Mesothelial cell of epicardium (in vitro differentiated cells): ENCODE measurements around the gene AXIN1. TPM values are rescaled to one million over a fixed set of nuclear protein-coding genes. Genes with fewer than 3 reads are reported as not detected.
A peak's percentile ranks its signal among the peaks of the same experiment; 100 is the strongest.

Source experiments
- DNase-seq, 2 experiments: peaks; one replicate each; pipeline ENCODE4 v3.0.0; 2021; ENCODE audit warnings: low spot score in 2 of 2; ENCODE audit not compliant: unreplicated experiment in 2 of 2
- H3K27ac Mint-ChIP-seq: 2 replicates; pipeline ENCODE4 v1.8.0; 2021; ENCODE audit warnings: mixed read lengths
- H3K27me3 Mint-ChIP-seq: 2 replicates; pipeline ENCODE4 v1.8.0; 2021; ENCODE audit warnings: low read depth, mixed read lengths
- H3K36me3 Mint-ChIP-seq: 2 replicates; pipeline ENCODE4 v1.8.0; 2021; ENCODE audit warnings: mixed read lengths
- H3K4me1 Mint-ChIP-seq: 2 replicates; pipeline ENCODE4 v1.8.0; 2021; ENCODE audit warnings: mixed read lengths
- H3K4me3 Mint-ChIP-seq: 2 replicates; pipeline ENCODE4 v1.8.0; 2021; ENCODE audit warnings: mild to moderate bottlenecking, moderate library complexity, mixed read lengths
- H3K9me3 Mint-ChIP-seq: 2 replicates; pipeline ENCODE4 v1.8.0; 2021; ENCODE audit warnings: mixed read lengths
- CTCF ChIP-seq: fragments of 200-600 bp; sonication (generic); IDR thresholded peaks from one replicate; pipeline ENCODE4 v1.5.0; 2021; ENCODE audit warnings: antibody characterized with exemption; ENCODE audit not compliant: unreplicated experiment
- total RNA-seq: library from RNA; stranded (reverse); gene quantifications from 3 replicates; pipeline ENCODE4 v1.2.1, GENCODE V29; 2021

The AXIN1 gene
- total RNA-seq, 1 donor from 2014 or later: 33.2 TPM

GRCh38 chr16:383326-384051, 31.0 kb upstream of the AXIN1 start:
- Mint-ChIP-seq H3K36me3 (no peaks in the 10 kb centered on the region), H3K9me3 (no peaks in the 10 kb centered on the region), H3K4me1 (peaks cover 43% of the 10 kb centered on the region), H3K27ac (peak overlapping the region; percentile 91), H3K4me3 (peak overlapping the region; percentile 84), H3K27me3 (no peaks in the 10 kb centered on the region)
- DNase-seq: peak in 1 of 2 experiments; percentile 19
- no peak for TF ChIP-seq CTCF

GRCh38 chr16:381789-382717, 29.5 kb upstream of the AXIN1 start, which contains the start of gene PGAP6:
Gene PGAP6 (minus strand): TSS chr16:381978. CDS start chr16:381821, 157 bp downstream.
- peak in 1 of 2 experiments; percentile 47 for DNase-seq
- H3K27me3 Mint-ChIP-seq: no peaks in the 10 kb centered on the region
- H3K4me3 Mint-ChIP-seq: peak within 1 kb of the TSS; percentile 84
- peaks cover 33% of the 10 kb centered on the region for H3K4me1 Mint-ChIP-seq
- H3K36me3 Mint-ChIP-seq: no peaks in the 10 kb centered on the region
- no peaks in the 10 kb centered on the region for H3K9me3 Mint-ChIP-seq
- TF ChIP-seq CTCF: no peak
- H3K27ac Mint-ChIP-seq: peak within 1 kb of the TSS; percentile 84

GRCh38 chr16:381012-381788, 28.7 kb upstream of the AXIN1 start:
- Mint-ChIP-seq H3K27me3 (no peaks in the 10 kb centered on the region), H3K27ac (peak overlapping the region; percentile 25), H3K4me3 (peak overlapping the region; percentile 71), H3K4me1 (peaks cover 27% of the 10 kb centered on the region), H3K36me3 (no peaks in the 10 kb centered on the region), H3K9me3 (no peaks in the 10 kb centered on the region)
- peak in 1 of 2 experiments; percentile 31 for DNase-seq
- TF ChIP-seq CTCF: no peak

GRCh38 chr16:380762-381011, 28.2 kb upstream of the AXIN1 start:
- peak overlapping the region; percentile 25 for H3K27ac Mint-ChIP-seq
- no peak for TF ChIP-seq CTCF
- peaks cover 26% of the 10 kb centered on the region for H3K4me1 Mint-ChIP-seq
- H3K27me3 Mint-ChIP-seq: no peaks in the 10 kb centered on the region
- no peak for DNase-seq
- H3K9me3 Mint-ChIP-seq: no peaks in the 10 kb centered on the region
- peak overlapping the region; percentile 71 for H3K4me3 Mint-ChIP-seq
- H3K36me3 Mint-ChIP-seq: no peaks in the 10 kb centered on the region

GRCh38 chr16:379961-380761, 27.6 kb upstream of the AXIN1 start:
- DNase-seq: no peak
- H3K4me1 Mint-ChIP-seq: peaks cover 26% of the 10 kb centered on the region
- H3K27ac Mint-ChIP-seq: no peak overlapping the region
- H3K27me3 Mint-ChIP-seq: no peaks in the 10 kb centered on the region
- H3K4me3 Mint-ChIP-seq: peak overlapping the region; percentile 71
- no peaks in the 10 kb centered on the region for H3K36me3 Mint-ChIP-seq
- TF ChIP-seq CTCF: no peak
- H3K9me3 Mint-ChIP-seq: no peaks in the 10 kb centered on the region
